Heart left ventricle (tissue), 16 donors: Measurements from ENCODE around the gene CFAP299. TPM values are rescaled to one million over a fixed set of nuclear protein-coding genes. Genes with fewer than 3 reads are reported as not detected.

Experiments used
- ATAC-seq, 4 donors: fragments of 200-7000 bp; cut with Tn5 transposase; one replicate each; pipeline ENCODE4 v1.9.1; 2020 to 2022; ENCODE audit warnings: moderate library complexity in 4 of 4, mild to moderate bottlenecking in 3 of 4, moderate number of reproducible peaks in 1 of 4
- DNase-seq, 5 donors: peaks; one replicate each; pipeline ENCODE4 v3.0.0-alpha.2; 2020
- H3K27ac ChIP-seq, 12 donors: fragments of 200-600 bp; sonication (generic) in 4 of 12; one replicate each; pipeline versions ENCODE4 v1.5.0 to v1.8.0; 2016 to 2022; ENCODE audit warnings: mild to moderate bottlenecking in 2 of 12
- H3K27me3 ChIP-seq, 9 donors: fragments of 200-600 bp; sonication (generic) in 2 of 9; one replicate each; pipeline versions ENCODE4 v1.5.1 to v1.8.0; 2016 to 2022; ENCODE audit warnings: mild to moderate bottlenecking in 3 of 9
- H3K36me3 ChIP-seq, 9 donors: fragments of 200-600 bp; sonication (generic) in 2 of 9; one replicate each; pipeline versions ENCODE4 v1.5.0 to v1.8.0; 2018 to 2022; ENCODE audit warnings: mild to moderate bottlenecking in 2 of 9
- H3K4me1 ChIP-seq, 12 donors: fragments of 200-600 bp; sonication (generic) in 4 of 12; one replicate each; pipeline versions ENCODE4 v1.5.0 to v1.8.0; 2016 to 2022; ENCODE audit warnings: mild to moderate bottlenecking in 3 of 12
- H3K4me3 ChIP-seq, 12 donors: fragments of 200-600 bp; sonication (generic) in 4 of 12; one replicate each; pipeline versions ENCODE4 v1.5.0 to v1.8.0; 2017 to 2022; ENCODE audit warnings: mild to moderate bottlenecking in 9 of 12, moderate library complexity in 4 of 12
- H3K9me3 ChIP-seq, 12 donors: fragments of 200-600 bp; sonication (generic) in 4 of 12; one replicate each; pipeline versions ENCODE4 v1.5.0 to v1.8.0; 2016 to 2022; ENCODE audit warnings: mild to moderate bottlenecking in 1 of 12
- POLR2A ChIP-seq, 2 donors: fragments of 450-650 bp; IDR thresholded peaks; one replicate each; pipeline ENCODE4 v1.6.1; 2017; ENCODE audit warnings: antibody characterized with exemption in 2 of 2, mild to moderate bottlenecking in 2 of 2, moderate library complexity in 2 of 2
- WGBS, 4 donors: extraction: QIAGEN DNeasy Blood & Tissue Kit in 2 of 4; methylation state at CpG; one replicate each; pipeline versions ENCODE4 v1.1.5 to v1.1.7; 2013 to 2018; 5-methylcytosine and 5-hydroxymethylcytosine counted together
- intact Hi-C, 10 donors: fragments of 100-400 bp; cut with DNase I; formaldehyde crosslinking; loops; one replicate each; pipeline versions ENCODE4 v1.11.1 to v1.14.2; 2022
- polyA plus RNA-seq, 2 donors: library from polyadenylated mRNA; stranded (reverse); fragments of 200-250 nt; gene quantifications; one replicate each; pipeline ENCODE4 v1.2.3, GENCODE V29; 2013
- total RNA-seq, 9 donors: library from RNA; depleted of rRNA in 2 of 9; stranded (reverse); fragments of >200 nt in 2 of 9; fragmentation: NEBNext Ultra II Directional in 3 of 9; extraction: Animal tissue kit (Norgen Biotek cat#: 25700) in 3 of 9; gene quantifications; one replicate each; pipeline versions ENCODE4 v1.1.0 to v1.2.4, GENCODE V29; 2016 to 2023
- TF ChIP-seq, protein P1 (sequence below), 12 donors: fragments of 200-600 bp; sonication (generic) in 4 of 12; IDR thresholded peaks; one replicate each; pipeline versions ENCODE4 v1.5.0 to v1.8.0; 2018 to 2022; ENCODE audit warnings: antibody characterized with exemption in 12 of 12, mild to moderate bottlenecking in 5 of 12
- donor health status: ischemic (EF 13 %, LVEDD 7.1; RV severe dilation, severe dysfunction).
- donor health status: healthy with polysubstance abuse.
- donor health status: DM: no; HTN: yes; CAD: no.
- donor health status: DM: no; HTN: no; CAD: no.
- donor health status: ischemic (EF 25% LVEDD 6.9; RV normal size, moderate dysfunction).
- donor health status: ischemic (EF 25% LVEDD 5.7; RV mildly dilated, moderate dysfunction).
- donor health status: healthy.
- donor health status: DM: yes; HTN: yes; CAD: no.
- donor health status: ischemic (EF 35%, LVEDD 5.7; RV mildly dilated, moderate dysfunction).
- donor health status: nonischemic (EF 11% LVEDD 7.7; RV severe dilation, severe dysfunction).
- donor health status: DM: yes; HTN: yes; CAD: no.
- donor health status: PGD.
- donor health status: ischemic (EF 29% LVEDD 5.4; RV normal size, mild dysfunction).
- donor health status: nonischemic (EF 23%, LVEDD 6.1; RV moderate dilation, normal function).

The CFAP299 gene
- total and polyA plus RNA-seq, 11 donors = 0.25 TPM; not detected in 10

DNA sequence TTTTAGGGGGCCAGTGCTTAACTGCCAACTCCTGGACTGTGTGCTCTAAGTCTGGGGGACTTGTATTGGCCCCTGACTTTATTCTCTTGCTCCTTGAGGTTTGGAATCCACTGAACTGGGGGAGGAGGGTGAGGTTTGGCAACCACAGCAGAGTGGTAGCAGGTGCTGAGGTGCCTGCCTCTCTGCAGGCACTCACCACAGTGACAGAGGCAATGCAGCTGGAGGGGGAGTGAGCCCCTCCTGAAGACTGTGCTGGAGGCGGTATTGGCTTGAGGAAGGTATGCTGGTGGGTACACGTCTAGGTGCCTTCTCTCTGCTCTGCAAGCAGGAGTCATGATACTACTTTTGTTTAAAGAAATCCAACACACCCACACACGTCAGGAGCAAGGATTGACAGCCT is 24.6 kb downstream of the CFAP299 start:
- Histone ChIP-seq H3K9me3 (no peaks in the 10 kb centered on the region), H3K27ac (no peak overlapping the region), H3K36me3 (no peaks in the 10 kb centered on the region), H3K27me3 (peaks cover 0 to 24% (median 4%) of the 10 kb centered on the region in 9 donors), H3K4me3 (no peak overlapping the region), H3K4me1 (no peaks in the 10 kb centered on the region)
- no peak for TF ChIP-seq POLR2A (IDR thresholded peaks at IDR 0.05)
- TF ChIP-seq, protein P1, sequence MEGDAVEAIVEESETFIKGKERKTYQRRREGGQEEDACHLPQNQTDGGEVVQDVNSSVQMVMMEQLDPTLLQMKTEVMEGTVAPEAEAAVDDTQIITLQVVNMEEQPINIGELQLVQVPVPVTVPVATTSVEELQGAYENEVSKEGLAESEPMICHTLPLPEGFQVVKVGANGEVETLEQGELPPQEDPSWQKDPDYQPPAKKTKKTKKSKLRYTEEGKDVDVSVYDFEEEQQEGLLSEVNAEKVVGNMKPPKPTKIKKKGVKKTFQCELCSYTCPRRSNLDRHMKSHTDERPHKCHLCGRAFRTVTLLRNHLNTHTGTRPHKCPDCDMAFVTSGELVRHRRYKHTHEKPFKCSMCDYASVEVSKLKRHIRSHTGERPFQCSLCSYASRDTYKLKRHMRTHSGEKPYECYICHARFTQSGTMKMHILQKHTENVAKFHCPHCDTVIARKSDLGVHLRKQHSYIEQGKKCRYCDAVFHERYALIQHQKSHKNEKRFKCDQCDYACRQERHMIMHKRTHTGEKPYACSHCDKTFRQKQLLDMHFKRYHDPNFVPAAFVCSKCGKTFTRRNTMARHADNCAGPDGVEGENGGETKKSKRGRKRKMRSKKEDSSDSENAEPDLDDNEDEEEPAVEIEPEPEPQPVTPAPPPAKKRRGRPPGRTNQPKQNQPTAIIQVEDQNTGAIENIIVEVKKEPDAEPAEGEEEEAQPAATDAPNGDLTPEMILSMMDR (IDR thresholded peaks at IDR 0.05) = no peak
- ATAC-seq (no peak), DNase-seq (no peak)
- intact Hi-C loops = loop anchor here in 8 of 10 donors (5.0 to 10.0 kb wide), 6 partner anchors 625 to 995 kb away; no protein-coding TSS in a partner anchor
- 33 to 44% (median 39%) methylated on average over 3 of the region's 3 CpGs for WGBS, 4 donors

DNA sequence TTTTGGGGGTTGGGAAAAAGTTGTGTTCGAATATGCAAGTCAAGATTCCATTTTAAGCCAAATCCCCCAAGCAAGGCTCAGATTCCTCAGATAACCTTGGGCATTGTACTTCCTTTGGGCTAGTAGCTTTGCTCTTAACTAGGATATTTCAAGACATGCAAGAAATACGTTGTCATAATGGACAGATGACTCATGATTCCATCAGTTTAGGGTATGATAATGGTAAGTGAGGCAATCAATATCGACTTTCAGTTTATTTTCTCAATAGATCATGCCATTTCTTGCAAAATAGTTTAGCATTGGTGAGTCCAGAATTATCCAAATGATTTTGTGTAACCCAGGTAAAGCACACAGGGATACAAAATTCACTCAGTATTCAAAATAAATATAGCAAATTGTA is 25.4 kb downstream of the CFAP299 start:
- ATAC-seq (no peak), DNase-seq (no peak)
- Histone ChIP-seq H3K27me3 (peaks cover 0 to 24% (median 4%) of the 10 kb centered on the region in 9 donors), H3K4me3 (no peak overlapping the region), H3K4me1 (no peaks in the 10 kb centered on the region), H3K36me3 (no peaks in the 10 kb centered on the region), H3K9me3 (no peaks in the 10 kb centered on the region), H3K27ac (no peak overlapping the region)
- TF ChIP-seq, protein P1 (IDR thresholded peaks at IDR 0.05) = no peak
- TF ChIP-seq POLR2A (IDR thresholded peaks at IDR 0.05) = no peak
- intact Hi-C loops = loop anchor here in 8 of 10 donors (5.0 to 10.0 kb wide), 6 partner anchors 624 to 994 kb away; no protein-coding TSS in a partner anchor
- 45 to 57% (median 52%) methylated on average over 3 of the region's 3 CpGs for WGBS, 4 donors

DNA sequence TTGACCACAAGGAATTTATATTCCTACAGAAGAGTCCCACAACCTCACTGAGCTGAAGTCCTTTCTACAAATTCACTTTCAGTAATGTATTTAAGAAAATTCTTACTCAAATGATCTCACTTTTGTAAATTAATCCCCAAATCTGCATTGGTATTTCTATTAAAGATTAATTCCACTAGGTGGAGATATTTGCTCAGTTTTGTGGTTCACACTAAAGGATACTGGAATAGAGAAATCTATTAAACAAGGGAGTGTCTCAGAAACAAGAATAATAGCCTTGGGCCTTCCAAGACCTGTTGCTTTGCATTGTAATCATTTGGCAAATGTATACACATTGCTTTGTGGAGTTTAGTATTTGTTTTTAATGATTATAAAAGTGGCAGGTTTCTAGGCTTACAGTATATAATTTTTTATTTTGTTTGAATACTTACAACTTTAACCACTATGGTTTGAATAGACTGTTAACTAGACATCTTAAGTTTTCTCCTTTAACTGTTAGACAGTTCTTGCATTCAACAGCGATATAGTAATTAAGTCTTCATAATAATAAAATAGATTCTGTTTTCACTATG is 25.9 kb downstream of the CFAP299 start:
- Histone ChIP-seq H3K27ac (no peak overlapping the region), H3K4me3 (no peak overlapping the region), H3K27me3 (peaks cover 0 to 24% (median 4%) of the 10 kb centered on the region in 9 donors), H3K4me1 (no peaks in the 10 kb centered on the region), H3K9me3 (no peaks in the 10 kb centered on the region), H3K36me3 (no peaks in the 10 kb centered on the region)
- DNase-seq (no peak), ATAC-seq (no peak)
- WGBS, 4 donors = 70 to 84% (median 81%) methylated on average over 1 of the region's 1 CpG
- intact Hi-C loops = loop anchor here in 8 of 10 donors (5.0 to 10.0 kb wide), 6 partner anchors 623 to 993 kb away; no protein-coding TSS in a partner anchor
- TF ChIP-seq, protein P1 (IDR thresholded peaks at IDR 0.05) = peak in 11 of 12 donors; percentile 6 to 49 (median 33)
- TF ChIP-seq POLR2A (IDR thresholded peaks at IDR 0.05) = no peak

DNA sequence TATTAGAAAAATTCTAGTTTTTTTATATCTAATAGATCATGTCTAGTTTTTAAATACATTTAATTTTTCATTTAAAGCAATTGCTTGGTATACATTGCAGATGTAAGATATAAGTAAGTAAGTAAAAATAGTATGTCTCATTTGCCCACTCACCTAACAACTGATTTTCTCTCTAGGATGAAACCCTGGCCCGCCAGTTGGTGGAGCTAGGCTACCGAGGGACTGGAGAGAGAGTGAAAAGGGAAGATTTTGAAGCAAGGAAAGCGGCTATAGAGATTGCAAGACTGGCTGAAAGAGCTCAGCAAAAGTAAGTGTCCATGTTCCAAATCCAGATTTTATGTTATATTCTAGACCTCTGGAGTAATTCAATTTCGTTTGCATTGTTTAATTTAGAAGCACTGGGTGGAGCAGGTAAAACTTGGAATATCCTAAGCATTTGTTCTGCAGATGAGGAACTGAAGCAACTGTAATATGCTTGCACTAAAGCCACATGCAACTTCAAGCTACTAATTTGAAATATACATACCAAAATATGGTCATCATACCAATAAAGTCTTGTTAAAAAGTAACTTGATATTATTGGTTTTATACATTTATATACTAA is 27.1 kb downstream of the CFAP299 start:
- ATAC-seq (no peak), DNase-seq (no peak)
- no peak overlapping the region for H3K27ac ChIP-seq
- H3K36me3 ChIP-seq = no peaks in the 10 kb centered on the region
- no peaks in the 10 kb centered on the region for H3K9me3 ChIP-seq
- no peak overlapping the region for H3K4me3 ChIP-seq
- TF ChIP-seq, protein P1 (IDR thresholded peaks at IDR 0.05) = peak in 10 of 12 donors; percentile 12 to 50 (median 32)
- no peak for TF ChIP-seq POLR2A (IDR thresholded peaks at IDR 0.05)
- peaks cover 0 to 24% (median 4%) of the 10 kb centered on the region in 9 donors for H3K27me3 ChIP-seq
- intact Hi-C loops = loop anchor here in 8 of 10 donors (5.0 to 10.0 kb wide), 6 partner anchors 622 to 992 kb away; no protein-coding TSS in a partner anchor
- WGBS, 4 donors = 13 to 23% (median 17%) methylated on average over 4 of the region's 4 CpGs
- H3K4me1 ChIP-seq = no peaks in the 10 kb centered on the region
